HepG2 (cell line): ENCODE data around the gene HIPK3. TPM values are rescaled to one million over a fixed set of nuclear protein-coding genes. Genes with fewer than 3 reads are reported as not detected.

ENCODE experiments used
- BCL6 ChIP-seq: IDR thresholded peaks from 2 replicates; pipeline ENCODE4 v1.6.1; 2016; ENCODE audit warnings: missing genetic modification reagents, missing compliant biosample characterization
- CEBPG ChIP-seq: IDR thresholded peaks from 2 replicates; pipeline ENCODE4 v1.6.1; 2016
- EHMT2 ChIP-seq: fragments of 200-600 bp; sonication (generic); IDR thresholded peaks from 2 replicates; pipeline ENCODE4 v1.7.0; 2017; ENCODE audit warnings: antibody characterized with exemption, low read depth, low read length, borderline replicate concordance
- HNRNPH1 ChIP-seq: fragments of 200-400 bp; formaldehyde crosslinking; optimal IDR thresholded peaks from 2 replicates; pipeline ENCODE3; 2017; ENCODE audit warnings: mild to moderate bottlenecking, low read depth, low read length
- KAT7 ChIP-seq: IDR thresholded peaks from 2 replicates; pipeline ENCODE4 v1.6.1; 2018; ENCODE audit warnings: borderline replicate concordance, missing compliant biosample characterization
- NFIB ChIP-seq: sonication (generic); formaldehyde crosslinking; IDR thresholded peaks from 2 replicates; pipeline ENCODE4 v1.9.0; 2021; ENCODE audit warnings: missing genetic modification reagents, mild to moderate bottlenecking, borderline replicate concordance
- SIX1 ChIP-seq: sonication (generic); formaldehyde crosslinking; IDR thresholded peaks from 2 replicates; pipeline ENCODE4 v1.4.0; 2020; ENCODE audit warnings: missing genetic modification reagents, borderline replicate concordance
- SMYD3 ChIP-seq: sonication (generic); formaldehyde crosslinking; IDR thresholded peaks from 2 replicates; pipeline ENCODE4 v1.8.1; 2023; ENCODE audit warnings: mild to moderate bottlenecking, missing genetic modification reagents
- U2AF2 ChIP-seq: fragments of 200-400 bp; formaldehyde crosslinking; IDR thresholded peaks from 2 replicates; pipeline ENCODE4 v1.6.1; 2017; ENCODE audit warnings: low read depth, mild to moderate bottlenecking, low read length
- ZC3H13 ChIP-seq: sonication (generic); formaldehyde crosslinking; IDR thresholded peaks from 2 replicates; pipeline ENCODE4 v1.8.1; 2023; ENCODE audit warnings: mild to moderate bottlenecking, missing genetic modification reagents, moderate library complexity
- ZNF224 ChIP-seq: sonication (generic); formaldehyde crosslinking; IDR thresholded peaks from 2 replicates; pipeline ENCODE4 v1.5.0; 2020; ENCODE audit warnings: mild to moderate bottlenecking, missing genetic modification reagents
- ZNF30 ChIP-seq: sonication (generic); formaldehyde crosslinking; IDR thresholded peaks from 2 replicates; pipeline ENCODE4 v1.5.0; 2020; ENCODE audit warnings: mild to moderate bottlenecking, missing genetic modification reagents
- ZNF331 ChIP-seq: sonication (generic); formaldehyde crosslinking; IDR thresholded peaks from 2 replicates; pipeline ENCODE4 v1.4.0; 2020; ENCODE audit warnings: missing genetic modification reagents
- ZNF629 ChIP-seq: sonication (generic); formaldehyde crosslinking; conservative IDR thresholded peaks from 2 replicates; pipeline ENCODE4 v1.5.0; 2020; ENCODE audit warnings: missing genetic modification reagents
- polyA plus RNA-seq, 8 experiments: library from polyadenylated mRNA; depleted of rRNA in 3 of 8; stranded (reverse) in 7 of 8; unstranded in 1 of 8; fragments of >200 nt; fragmentation: Illumina TruSeq in 4 of 8; extraction: Trizol in 4 of 8; gene quantifications; 2 replicates each; pipeline versions ENCODE4 v1.2.1 to v1.2.3, GENCODE V29; 2011 to 2016; ENCODE audit warnings: low read depth in 4 of 8, missing spikeins in 1 of 8, mixed read lengths in 1 of 8; ENCODE audit not compliant: insufficient read depth in 1 of 8
- total RNA-seq, 5 experiments: library from RNA; depleted of rRNA; stranded (reverse); fragments of >200 nt; fragmentation: Illumina TruSeq; extraction: Trizol; gene quantifications; 2 replicates each; pipeline ENCODE4 v1.2.3, GENCODE V29; 2016; ENCODE audit warnings: low read depth in 1 of 5
- TF ChIP-seq, protein P1 (sequence below): sonication (generic); formaldehyde crosslinking; IDR thresholded peaks from 2 replicates; pipeline ENCODE4 v1.5.0; 2020; ENCODE audit warnings: mild to moderate bottlenecking, missing genetic modification reagents
- TF ChIP-seq, protein P2 (sequence below): sonication (generic); formaldehyde crosslinking; IDR thresholded peaks from 2 replicates; pipeline ENCODE4 v1.5.0; 2020; ENCODE audit warnings: mild to moderate bottlenecking, missing genetic modification reagents, borderline replicate concordance
- TF ChIP-seq, protein P3 (sequence below): sonication (generic); formaldehyde crosslinking; IDR thresholded peaks from 2 replicates; pipeline ENCODE4 v1.4.0; 2020; ENCODE audit warnings: mild to moderate bottlenecking, missing genetic modification reagents
- TF ChIP-seq, protein P4 (sequence below): sonication (generic); formaldehyde crosslinking; IDR thresholded peaks from 2 replicates; pipeline ENCODE4 v1.8.1; 2023; ENCODE audit warnings: mild to moderate bottlenecking, missing genetic modification reagents, borderline replicate concordance
- TF ChIP-seq, protein P5 (sequence below): sonication (generic); formaldehyde crosslinking; conservative IDR thresholded peaks from 2 replicates; pipeline ENCODE4 v1.4.0; 2020; ENCODE audit warnings: missing genetic modification reagents
- TF ChIP-seq, protein P6 (sequence below): sonication (generic); formaldehyde crosslinking; IDR thresholded peaks from 2 replicates; pipeline ENCODE4 v1.5.0; 2020; ENCODE audit warnings: mild to moderate bottlenecking, missing genetic modification reagents, borderline replicate concordance

Gene HIPK3
- total and polyA plus RNA-seq, 2 of the 13 experiments (the other 11 are each of a cell fraction or from before 2014, with no cell fraction given): 20.5 to 44.3 TPM

DNA sequence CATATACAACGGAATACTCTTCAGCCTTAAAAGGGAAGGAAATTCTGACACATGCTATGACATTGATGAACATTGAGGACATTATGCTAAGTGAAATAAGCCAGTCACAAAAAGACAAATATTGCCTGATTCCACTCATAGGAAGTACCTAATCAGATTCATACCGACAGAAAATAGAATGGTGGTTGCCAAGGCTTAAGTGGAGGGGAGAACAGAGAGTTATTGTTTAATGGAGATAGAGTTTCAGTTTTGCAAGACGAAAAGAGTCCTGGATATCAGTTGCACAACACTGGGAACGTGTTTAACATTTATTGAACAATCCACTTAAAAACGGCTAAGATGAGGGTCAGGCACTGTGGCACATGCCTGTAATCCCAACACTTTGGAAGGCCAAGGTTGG, 45.6 kb upstream of the HIPK3 start (continued):
- TF ChIP-seq, protein P1, sequence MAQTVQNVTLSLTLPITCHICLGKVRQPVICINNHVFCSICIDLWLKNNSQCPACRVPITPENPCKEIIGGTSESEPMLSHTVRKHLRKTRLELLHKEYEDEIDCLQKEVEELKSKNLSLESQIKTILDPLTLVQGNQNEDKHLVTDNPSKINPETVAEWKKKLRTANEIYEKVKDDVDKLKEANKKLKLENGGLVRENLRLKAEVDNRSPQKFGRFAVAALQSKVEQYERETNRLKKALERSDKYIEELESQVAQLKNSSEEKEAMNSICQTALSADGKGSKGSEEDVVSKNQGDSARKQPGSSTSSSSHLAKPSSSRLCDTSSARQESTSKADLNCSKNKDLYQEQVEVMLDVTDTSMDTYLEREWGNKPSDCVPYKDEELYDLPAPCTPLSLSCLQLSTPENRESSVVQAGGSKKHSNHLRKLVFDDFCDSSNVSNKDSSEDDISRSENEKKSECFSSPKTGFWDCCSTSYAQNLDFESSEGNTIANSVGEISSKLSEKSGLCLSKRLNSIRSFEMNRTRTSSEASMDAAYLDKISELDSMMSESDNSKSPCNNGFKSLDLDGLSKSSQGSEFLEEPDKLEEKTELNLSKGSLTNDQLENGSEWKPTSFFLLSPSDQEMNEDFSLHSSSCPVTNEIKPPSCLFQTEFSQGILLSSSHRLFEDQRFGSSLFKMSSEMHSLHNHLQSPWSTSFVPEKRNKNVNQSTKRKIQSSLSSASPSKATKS (CRISPR knock-in tag): no peak
- TF ChIP-seq U2AF2 (no peak), ZNF331 (peak; percentile 38; the same call in 1 of the 2 replicates), KAT7 (no peak), ZC3H13 (CRISPR knock-in tag) (no peak), BCL6 (CRISPR knock-in tag) (peak; percentile 12; the same call in 1 of the 2 replicates), ZNF629 (CRISPR knock-in tag) (no peak), ZNF30 (CRISPR knock-in tag) (no peak), CEBPG (CRISPR knock-in tag) (peak; percentile 92), SMYD3 (CRISPR knock-in tag) (no peak), SIX1 (CRISPR knock-in tag) (peak; percentile 94), ZNF224 (CRISPR knock-in tag) (no peak), HNRNPH1 (no peak), EHMT2 (no peak), NFIB (CRISPR knock-in tag) (no peak)
- TF ChIP-seq, protein P2, sequence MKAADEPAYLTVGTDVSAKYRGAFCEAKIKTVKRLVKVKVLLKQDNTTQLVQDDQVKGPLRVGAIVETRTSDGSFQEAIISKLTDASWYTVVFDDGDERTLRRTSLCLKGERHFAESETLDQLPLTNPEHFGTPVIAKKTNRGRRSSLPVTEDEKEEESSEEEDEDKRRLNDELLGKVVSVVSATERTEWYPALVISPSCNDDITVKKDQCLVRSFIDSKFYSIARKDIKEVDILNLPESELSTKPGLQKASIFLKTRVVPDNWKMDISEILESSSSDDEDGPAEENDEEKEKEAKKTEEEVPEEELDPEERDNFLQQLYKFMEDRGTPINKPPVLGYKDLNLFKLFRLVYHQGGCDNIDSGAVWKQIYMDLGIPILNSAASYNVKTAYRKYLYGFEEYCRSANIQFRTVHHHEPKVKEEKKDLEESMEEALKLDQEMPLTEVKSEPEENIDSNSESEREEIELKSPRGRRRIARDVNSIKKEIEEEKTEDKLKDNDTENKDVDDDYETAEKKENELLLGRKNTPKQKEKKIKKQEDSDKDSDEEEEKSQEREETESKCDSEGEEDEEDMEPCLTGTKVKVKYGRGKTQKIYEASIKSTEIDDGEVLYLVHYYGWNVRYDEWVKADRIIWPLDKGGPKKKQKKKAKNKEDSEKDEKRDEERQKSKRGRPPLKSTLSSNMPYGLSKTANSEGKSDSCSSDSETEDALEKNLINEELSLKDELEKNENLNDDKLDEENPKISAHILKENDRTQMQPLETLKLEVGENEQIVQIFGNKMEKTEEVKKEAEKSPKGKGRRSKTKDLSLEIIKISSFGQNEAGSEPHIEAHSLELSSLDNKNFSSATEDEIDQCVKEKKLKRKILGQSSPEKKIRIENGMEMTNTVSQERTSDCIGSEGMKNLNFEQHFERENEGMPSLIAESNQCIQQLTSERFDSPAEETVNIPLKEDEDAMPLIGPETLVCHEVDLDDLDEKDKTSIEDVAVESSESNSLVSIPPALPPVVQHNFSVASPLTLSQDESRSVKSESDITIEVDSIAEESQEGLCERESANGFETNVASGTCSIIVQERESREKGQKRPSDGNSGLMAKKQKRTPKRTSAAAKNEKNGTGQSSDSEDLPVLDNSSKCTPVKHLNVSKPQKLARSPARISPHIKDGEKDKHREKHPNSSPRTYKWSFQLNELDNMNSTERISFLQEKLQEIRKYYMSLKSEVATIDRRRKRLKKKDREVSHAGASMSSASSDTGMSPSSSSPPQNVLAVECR (CRISPR knock-in tag): no peak
- TF ChIP-seq, protein P3, sequence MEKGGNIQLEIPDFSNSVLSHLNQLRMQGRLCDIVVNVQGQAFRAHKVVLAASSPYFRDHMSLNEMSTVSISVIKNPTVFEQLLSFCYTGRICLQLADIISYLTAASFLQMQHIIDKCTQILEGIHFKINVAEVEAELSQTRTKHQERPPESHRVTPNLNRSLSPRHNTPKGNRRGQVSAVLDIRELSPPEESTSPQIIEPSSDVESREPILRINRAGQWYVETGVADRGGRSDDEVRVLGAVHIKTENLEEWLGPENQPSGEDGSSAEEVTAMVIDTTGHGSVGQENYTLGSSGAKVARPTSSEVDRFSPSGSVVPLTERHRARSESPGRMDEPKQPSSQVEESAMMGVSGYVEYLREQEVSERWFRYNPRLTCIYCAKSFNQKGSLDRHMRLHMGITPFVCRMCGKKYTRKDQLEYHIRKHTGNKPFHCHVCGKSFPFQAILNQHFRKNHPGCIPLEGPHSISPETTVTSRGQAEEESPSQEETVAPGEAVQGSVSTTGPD: no peak
- TF ChIP-seq, protein P4, sequence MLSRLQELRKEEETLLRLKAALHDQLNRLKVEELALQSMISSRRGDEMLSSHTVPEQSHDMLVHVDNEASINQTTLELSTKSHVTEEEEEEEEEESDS: no peak
- TF ChIP-seq, protein P5, sequence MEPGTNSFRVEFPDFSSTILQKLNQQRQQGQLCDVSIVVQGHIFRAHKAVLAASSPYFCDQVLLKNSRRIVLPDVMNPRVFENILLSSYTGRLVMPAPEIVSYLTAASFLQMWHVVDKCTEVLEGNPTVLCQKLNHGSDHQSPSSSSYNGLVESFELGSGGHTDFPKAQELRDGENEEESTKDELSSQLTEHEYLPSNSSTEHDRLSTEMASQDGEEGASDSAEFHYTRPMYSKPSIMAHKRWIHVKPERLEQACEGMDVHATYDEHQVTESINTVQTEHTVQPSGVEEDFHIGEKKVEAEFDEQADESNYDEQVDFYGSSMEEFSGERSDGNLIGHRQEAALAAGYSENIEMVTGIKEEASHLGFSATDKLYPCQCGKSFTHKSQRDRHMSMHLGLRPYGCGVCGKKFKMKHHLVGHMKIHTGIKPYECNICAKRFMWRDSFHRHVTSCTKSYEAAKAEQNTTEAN (CRISPR knock-in tag): no peak
- TF ChIP-seq, protein P6, sequence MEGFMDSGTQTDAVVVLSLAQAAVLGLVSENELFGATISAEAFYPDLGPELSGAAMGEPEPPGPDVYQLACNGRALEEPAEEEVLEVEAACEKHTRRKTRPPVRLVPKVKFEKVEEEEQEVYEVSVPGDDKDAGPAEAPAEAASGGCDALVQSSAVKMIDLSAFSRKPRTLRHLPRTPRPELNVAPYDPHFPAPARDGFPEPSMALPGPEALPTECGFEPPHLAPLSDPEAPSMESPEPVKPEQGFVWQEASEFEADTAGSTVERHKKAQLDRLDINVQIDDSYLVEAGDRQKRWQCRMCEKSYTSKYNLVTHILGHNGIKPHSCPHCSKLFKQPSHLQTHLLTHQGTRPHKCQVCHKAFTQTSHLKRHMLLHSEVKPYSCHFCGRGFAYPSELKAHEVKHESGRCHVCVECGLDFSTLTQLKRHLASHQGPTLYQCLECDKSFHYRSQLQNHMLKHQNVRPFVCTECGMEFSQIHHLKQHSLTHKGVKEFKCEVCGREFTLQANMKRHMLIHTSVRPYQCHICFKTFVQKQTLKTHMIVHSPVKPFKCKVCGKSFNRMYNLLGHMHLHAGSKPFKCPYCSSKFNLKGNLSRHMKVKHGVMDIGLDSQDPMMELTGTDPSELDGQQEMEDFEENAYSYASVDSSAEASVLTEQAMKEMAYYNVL (CRISPR knock-in tag): 0 out of 2 replicates have a peak, but pooled peaks have one; percentile 22
